HG03139 (cell line): ENCODE results near the gene IL6R.

Experiments used
- ATAC-seq: cut with Tn5 transposase; IDR thresholded peaks from one replicate; pipeline ENCODE4 v1.9.1; 2021; ENCODE audit not compliant: unreplicated experiment

Gene IL6R

DNA sequence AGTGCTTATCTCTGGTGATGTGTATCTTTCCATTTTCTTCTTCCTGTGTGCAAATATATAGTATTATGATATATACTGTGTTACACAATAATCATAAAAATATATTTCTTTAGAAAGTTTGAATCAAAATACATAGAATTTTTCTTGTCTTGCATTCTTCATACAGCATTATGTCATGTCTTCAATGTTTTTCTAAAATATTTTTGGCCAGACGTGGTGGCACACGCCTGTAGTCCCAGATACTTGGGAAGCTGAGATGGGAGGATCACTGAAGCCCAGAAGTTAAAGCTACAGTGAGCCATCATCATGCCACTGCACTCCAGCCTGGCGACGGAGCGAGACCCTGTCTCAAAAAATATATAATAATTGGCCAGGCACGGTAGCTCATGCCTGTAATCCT lies 41.6 kb downstream of the IL6R start:
- ATAC-seq = no peak

DNA sequence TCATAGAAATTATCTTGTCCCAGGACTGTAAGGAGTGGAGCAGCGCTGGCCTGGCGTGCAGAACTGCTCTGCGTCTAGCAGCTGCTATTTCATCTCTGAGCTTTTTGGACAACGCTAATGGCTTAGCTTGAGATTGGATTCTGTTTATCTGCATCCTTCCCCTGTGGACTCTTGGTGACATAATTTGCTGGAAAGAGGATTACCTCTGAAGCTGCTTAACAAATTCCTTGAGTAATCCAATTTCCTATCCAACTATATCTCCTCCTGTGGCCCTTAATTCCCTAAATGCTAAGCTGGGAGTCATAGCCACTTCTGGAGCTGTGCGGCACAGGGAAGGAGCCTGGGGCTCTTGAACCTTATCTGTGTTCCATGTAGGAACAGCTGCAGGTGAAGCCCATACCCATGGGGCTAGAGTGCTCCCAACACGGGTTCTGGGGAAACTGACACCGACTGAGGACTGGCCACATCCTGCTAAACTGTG lies 43.2 kb downstream of the IL6R start:
- ATAC-seq = no peak

DNA sequence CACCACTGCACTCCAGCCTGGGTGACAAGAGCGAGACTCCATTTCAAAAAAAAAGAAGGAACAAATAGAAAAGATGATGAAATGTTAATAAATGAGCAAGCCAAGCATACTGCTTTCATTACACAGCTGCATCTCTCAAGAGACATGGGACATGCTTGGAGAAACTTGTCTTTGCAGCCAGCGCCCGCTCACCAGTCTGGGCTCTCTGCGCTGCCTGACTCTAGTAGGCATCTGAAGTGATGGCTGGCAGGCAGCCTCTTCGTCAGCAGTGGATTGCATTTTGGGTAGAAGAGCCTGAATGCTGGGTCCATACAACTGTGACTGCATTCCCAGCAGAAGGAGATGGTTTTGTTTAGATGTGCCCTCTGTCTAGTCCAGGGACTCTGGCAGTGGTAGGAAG lies 48.0 kb downstream of the IL6R start:
- ATAC-seq = no peak

DNA sequence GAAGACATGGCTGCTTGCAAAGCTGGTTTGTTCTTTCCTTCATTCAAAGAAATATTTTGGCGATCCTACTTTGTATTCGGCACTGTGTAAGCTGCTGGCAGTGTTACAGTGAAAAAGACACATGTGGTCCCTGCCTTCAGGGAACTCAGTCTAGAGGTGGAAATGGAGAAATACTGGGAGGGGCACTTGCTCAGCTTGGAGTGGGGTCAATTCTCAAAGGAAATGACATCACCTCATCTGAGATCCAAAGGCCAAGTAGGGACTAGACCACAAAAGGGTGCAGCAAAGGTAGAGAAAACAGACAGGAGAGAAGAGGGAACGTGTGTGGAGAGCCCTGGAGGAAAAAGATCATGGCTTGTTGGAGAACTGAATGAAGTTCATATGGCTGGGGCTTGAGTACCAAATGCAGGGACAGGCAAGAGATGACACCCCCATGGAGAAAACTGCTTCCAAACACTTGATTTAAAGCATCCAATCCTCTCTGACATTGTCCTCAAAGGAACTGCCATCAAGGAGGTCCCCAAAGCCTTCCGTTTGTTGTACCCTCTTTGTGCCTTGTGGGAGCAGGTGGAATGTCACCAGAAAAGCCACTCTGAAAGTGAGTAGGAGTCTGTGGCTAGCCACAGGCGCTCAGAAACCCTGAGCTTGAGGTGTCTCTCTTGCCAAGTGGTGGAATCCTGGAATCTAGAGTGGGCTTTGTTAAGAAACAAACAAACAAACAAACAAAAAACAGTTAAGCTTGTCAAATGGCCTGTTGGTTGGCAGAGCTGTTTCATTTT lies 48.6 kb downstream of the IL6R start:
- no peak for ATAC-seq

DNA sequence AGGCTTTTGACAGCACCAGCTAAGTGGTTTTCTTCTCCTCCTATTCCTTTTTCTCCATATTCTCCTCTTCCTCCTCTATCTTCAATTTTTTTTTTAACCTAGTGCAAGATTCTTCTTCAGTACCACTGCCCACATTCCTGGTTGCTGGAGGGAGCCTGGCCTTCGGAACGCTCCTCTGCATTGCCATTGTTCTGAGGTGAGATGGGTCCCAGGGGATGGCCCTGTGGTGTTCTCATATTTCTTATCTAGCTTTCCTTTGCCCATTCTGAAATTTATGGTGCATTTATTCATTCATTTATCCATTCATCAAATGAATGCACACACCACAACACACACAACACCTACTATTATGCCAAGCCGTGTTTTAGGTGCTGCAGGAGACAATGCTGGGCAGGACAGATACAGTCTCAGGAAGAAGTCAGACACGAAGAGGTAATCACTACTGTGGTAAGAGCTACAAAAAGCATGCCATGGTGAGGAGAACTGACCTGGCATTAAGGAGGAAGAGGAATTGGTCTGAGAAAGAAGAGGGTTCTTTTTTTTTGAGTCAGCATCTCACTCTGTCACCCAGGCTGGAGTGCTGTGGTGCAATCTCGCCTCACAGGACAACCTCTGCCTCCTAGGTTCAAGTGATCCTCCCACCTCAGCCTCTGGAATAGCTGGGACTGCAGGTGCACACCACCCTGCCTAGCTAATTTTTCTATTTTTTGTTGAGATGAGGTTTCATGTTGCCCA lies 49.4 kb downstream of the IL6R start:
- no peak for ATAC-seq

DNA sequence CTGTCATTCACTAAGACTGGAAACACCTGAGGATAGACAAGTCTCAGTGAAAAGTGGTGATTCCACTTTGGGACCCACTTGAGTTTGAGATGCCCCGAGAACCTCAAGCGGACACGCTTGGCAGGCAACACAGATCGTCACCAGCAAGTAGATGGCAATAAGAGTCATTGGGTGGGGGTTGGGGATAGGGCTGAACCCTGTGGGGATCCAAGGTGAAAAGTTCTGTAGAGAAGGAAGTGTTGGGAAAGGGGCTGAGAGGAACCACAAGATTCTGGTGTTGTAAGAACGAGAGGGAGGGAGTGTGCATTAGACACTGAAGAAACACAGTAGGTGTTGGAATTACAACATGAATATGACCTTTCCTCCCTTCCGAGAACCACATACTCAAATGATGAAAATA lies 51.5 kb downstream of the IL6R start:
- ATAC-seq = no peak

DNA sequence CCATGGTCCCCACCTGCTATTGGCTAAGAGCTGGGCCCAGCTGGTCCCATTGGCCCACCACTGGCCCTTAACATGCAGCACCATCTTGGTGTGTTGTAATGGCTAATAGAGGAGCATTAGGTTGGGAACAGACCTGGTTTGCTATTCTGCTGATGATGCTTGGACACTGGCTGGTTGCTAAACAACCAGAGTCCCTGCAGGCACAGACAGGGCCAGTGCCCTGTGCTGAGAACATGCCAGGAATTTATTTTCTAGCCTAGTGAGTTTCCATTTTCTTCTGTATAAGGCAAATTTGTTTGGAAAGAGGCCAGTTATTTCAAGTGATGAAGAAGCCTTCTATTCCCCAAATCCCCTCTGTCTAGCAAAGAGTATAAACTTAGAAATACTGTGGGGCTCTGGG lies 53.9 kb downstream of the IL6R start:
- ATAC-seq = no peak

DNA sequence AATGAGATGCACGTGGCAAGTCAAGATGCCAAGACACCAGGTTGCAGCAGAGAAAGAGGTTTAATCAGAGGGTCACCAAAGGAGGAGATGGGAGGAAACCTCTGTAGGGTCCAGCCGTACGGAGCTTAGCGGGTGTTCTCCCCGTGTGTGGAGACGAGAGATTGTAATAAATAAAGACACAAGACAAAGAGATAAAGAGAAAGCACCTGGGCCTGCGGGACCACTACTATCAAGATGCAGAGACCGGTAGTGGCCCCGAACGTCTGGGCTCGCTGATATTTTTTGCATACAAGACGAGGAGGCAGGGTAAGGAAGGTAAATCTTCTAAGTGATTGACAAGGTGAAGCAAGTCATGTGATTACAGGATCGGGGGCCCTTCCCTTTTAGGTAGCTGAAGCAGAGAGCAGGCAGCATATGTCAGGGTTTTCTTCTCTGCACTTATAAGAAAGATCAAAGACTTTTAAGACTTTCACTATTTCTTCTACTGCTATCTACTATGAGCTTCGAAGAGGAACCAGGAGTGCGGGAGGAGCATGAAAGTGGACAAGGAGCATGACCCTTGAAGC lies 55.6 kb downstream of the IL6R start:
- ATAC-seq = no peak

DNA sequence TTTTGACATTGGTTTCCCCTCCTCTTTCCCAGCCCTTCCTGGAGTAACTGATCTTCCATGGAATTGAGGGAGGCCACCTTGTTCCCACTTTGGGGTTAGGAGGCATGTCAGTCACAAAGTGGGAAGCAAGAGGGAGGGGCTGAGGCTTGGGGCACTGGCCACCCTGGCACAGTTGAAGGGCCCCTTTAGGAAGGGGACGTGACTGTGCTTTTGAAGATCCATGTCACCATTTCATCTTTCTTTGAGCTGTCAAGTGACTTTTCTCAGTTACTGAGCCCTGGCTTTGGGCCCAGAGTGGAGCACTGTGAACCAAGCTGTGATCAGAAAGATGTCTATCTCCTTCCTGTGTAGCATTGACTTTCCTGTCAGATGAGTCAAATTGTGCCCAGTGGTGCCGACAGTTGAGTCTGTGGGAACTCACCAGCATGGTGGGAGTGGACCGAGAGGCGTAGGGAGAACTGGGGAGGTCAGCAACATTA lies 58.4 kb downstream of the IL6R start:
- ATAC-seq = no peak

DNA sequence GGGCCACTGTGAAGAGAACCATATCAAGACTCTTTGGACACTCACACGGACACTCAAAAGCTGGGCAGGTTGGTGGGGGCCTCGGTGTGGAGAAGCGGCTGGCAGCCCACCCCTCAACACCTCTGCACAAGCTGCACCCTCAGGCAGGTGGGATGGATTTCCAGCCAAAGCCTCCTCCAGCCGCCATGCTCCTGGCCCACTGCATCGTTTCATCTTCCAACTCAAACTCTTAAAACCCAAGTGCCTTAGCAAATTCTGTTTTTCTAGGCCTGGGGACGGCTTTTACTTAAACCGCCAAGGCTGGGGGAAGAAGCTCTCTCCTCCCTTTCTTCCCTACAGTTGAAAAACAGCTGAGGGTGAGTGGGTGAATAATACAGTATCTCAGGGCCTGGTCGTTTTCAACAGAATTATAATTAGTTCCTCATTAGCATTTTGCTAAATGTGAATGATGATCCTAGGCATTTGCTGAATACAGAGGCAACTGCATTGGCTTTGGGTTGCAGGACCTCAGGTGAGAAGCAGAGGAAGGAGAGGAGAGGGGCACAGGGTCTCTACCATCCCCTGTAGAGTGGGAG lies 60.6 kb downstream of the IL6R start:
- no peak for ATAC-seq

DNA sequence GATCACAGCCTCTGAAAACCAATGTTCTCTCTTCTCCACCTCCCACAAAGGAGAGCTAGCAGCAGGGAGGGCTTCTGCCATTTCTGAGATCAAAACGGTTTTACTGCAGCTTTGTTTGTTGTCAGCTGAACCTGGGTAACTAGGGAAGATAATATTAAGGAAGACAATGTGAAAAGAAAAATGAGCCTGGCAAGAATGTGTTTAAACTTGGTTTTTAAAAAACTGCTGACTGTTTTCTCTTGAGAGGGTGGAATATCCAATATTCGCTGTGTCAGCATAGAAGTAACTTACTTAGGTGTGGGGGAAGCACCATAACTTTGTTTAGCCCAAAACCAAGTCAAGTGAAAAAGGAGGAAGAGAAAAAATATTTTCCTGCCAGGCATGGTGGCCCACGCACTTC lies 61.1 kb downstream of the IL6R start:
- ATAC-seq = no peak

DNA sequence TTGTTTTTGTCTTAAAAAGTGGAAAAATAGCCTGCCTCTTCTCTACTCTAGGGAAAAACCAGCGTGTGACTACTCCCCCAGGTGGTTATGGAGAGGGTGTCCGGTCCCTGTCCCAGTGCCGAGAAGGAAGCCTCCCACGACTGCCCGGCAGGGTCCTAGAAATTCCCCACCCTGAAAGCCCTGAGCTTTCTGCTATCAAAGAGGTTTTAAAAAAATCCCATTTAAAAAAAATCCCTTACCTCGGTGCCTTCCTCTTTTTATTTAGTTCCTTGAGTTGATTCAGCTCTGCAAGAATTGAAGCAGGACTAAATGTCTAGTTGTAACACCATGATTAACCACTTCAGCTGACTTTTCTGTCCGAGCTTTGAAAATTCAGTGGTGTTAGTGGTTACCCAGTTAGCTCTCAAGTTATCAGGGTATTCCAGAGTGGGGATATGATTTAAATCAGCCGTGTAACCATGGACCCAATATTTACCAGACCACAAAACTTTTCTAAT lies 61.8 kb downstream of the IL6R start:
- ATAC-seq = no peak

DNA sequence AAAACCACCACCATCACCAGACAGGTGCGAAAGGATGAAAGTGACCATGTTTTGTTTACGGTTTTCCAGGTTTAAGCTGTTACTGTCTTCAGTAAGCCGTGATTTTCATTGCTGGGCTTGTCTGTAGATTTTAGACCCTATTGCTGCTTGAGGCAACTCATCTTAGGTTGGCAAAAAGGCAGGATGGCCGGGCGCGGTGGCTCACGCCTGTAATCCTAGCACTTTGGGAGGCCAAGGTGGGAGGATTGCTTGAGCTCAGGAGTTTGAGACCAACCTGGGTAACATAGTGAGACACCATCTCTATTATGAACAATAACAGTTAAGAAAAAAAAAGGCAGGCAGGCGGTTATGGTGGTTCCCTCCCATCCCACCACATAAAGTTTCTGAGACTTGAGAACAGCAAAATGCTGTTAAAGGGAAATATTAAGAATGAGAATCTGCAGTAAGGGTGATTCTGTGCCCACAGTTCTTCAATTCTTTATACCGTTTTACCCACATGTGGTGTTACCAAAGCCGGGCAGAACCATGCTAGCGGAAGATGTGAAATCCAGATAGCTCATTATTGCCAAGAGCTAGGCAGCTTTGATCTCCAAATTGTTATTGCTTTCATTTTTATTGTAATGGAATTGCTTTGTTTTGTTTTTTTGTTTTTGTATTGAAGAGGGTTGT lies 62.4 kb downstream of the IL6R start:
- no peak for ATAC-seq

DNA sequence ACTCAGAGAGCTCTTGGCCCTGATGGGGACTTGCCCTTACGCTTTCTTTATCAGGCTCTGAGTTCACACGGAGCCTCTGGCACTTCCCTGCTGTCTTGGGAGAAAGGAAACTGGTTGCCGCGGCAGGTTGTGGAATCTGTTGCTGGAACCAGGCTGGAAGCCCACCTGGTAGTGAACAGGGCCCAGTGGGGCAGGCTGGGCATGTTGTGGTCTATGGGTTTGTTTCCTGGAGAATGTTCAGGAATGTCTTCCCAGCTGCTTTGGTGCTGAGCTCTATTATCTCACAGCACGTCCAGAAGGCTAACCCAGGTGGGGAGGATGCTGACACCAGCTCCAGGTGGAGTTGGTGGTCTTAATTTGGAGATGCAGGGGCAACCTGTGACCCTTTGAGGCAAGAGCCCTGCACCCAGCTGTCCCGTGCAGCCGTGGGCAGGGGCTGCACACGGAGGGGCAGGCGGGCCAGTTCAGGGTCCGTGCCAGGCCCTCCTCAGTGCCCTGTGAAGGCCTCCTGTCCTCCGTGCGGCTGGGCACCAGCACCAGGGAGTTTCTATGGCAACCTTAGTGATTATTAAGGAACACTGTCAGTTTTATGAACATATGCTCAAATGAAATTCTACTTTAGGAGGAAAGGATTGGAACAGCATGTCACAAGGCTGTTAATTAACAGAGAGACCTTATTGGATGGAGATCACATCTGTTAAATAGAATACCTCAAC lies 63.5 kb downstream of the IL6R start:
- no peak for ATAC-seq

DNA sequence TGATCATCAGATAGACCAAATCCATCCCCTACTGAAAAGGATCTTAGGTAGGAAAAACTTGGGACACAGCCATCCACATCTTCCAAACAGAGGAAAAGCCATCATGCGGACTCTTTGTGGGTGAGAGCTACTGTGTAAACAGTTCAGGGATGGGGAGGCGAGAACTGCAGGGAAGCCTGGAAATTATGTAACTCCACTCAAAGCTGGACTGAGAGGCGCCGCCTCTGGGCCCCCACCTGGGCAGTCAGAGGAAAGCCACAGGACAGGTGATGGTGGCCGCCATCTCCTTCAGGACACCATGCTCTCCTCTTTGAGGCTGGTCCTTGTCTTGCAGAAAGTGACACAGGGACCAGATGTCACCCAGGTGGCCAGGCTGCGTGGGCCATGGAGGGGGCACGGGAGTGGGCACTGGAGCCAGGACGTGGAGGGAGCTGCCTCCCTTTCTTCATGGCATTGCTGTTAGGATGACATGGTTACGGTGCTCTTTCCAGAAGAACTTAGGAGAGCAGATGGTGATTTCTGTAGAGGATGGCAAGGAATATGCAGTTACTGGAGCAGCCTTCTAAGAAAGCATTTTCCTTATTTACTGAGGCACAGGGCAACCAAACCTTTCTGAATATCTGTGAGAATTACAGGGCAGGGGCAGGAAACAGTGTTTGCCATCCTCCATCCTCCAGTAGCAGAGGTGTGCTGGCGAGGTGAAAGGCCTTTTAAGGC lies 64.9 kb downstream of the IL6R start:
- ATAC-seq = no peak

DNA sequence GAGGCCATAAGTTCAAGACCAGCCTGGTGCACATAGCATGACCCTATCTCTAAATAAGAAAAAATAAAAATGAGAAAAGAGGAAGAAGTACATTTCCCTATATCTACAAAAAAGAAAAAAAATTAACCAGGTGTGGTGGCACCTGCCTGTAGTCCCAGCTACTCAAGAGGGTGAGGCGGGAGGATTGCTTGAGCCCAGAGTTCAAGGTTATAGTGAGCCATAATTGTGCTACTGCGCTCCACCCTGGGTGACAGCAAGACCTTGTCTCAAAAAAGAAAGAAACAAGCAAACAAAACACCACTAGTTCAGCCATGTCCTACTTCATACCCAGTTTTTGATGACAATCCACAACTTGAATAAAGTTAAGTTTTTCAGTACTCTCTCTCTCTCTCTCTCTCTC lies 66.2 kb downstream of the IL6R start:
- no peak for ATAC-seq

DNA sequence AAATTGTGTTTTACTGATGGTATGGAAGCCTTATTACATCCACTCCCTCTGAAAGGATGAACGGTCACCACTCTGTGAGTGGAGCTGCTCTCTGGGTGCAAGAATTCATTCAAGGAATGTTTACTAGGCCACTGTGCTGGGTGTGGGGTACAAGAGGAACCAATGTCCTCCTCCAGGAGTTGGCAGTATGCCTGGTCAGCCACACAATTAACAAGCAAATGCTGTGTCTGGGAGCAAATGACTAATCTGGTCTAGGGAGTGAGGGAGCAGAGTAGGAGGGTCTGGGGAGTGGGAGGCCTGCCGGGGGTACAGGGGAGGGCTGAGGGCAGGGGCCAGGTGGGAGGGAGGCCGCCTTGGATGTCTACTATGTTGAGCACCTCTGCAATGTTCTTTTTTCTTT lies 69.7 kb downstream of the IL6R start:
- ATAC-seq = no peak

DNA sequence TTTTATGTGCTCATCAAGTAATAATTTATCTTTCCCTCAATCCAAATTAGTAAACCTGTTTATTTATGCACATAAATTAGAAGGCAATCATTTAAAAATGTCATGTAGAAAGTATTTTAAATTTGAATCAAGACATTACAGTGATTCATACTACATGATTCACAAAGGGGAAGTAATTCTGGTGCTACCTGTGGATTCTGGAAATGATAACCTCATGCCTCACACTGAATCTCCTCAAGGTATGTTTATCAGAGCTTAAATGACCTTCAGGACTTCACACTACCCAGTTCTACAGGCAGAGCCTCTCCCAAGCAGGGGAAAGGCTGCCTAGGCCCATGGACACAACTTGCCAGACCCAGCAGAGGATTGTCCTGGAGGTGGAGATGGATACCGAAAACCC lies 71.6 kb downstream of the IL6R start:
- no peak for ATAC-seq

DNA sequence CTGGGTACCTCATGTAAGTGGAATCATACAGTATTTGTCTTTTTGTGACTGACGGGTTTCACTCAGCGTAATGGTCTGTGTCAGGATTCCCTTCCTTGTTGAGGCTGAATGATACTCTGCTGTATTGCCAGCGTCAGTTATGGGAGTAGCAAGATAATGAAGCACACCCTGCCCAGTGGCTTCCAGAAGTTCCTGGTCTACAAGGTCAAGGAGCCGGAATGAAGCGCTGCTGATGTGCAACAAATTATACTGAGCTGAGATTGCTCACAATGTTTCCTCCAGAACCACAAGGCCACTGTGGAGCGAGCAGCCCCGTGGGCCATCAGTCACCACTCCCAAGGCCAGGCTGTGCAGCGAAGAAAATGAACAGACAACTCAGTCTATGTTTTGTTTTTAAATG lies 72.9 kb downstream of the IL6R start:
- no peak for ATAC-seq

DNA sequence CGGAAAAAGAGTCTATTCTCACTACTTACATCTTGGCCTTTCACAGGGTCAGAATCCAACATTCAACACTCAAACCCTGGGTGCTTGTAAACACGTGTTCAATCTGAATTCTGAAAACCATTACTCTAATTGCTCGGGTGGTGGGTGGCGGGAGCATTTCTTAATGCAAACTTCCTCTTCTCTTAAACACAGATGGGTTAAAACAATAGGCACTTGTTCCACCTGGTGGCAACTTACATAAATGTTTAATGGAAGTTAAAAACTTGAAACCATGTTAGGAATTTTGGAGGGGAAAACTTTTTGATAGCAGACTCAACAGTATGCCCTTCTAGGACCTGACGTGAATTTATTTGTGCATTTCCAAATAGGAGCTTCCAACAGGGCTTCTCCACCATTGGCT lies 73.5 kb downstream of the IL6R start:
- no peak for ATAC-seq
